ENCODE results near the gene RPS15.
A peak's percentile ranks its signal among the peaks of the same experiment; 100 is the strongest.

The RPS15 gene

DNA sequence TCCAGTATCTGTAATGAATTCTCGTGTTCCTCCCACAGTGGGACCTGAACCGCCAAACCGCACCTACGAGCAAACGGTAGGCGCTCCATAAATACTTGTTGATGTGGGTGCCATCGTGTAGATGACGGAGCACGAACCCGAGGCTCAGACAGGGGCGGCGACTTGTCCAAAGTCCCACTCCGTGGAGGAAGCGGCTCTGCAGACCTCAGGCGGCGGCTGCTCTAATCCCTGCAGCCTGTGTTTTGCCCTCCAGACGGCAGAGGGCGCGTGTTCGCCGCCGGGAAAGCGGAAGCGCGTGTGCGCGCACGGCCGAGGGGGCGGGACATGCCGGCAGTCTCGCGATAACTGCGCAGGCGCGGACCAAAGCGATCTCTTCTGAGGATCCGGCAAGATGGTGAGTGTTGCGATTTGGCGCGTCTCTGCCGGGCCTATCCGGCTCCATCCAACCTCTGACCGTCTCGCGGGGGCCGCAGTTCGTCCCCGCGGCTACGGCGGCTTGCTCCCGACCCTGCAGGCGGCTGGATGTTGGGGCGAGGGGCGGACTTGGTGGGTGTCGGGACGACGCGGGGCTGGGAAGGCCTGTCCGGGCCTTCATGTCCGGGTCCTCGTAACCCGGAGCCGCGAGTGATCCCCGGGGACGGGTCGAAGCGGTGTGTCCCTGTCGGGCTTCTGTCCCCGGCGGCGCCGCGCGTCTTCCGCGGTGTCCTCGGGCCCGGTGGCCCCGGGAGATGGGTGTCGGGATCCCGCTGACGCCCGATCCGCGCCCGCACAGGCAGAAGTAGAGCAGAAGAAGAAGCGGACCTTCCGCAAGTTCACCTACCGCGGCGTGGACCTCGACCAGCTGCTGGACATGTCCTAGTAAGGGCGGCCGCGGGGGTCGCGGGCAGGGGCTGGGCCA is at the start of gene RPS15:
TSS of gene RPS15 (plus strand) at position 362 of the 898 bp plus-strand sequence. CDS start at position 392, 30 bp downstream.
- peak; percentile 98 for DNase-seq (ENCODE audit: low read depth, low spot score)

GRCh38 chr19:1388637-1389026 is 49.6 kb upstream of the RPS15 start:
- DNase-seq (ENCODE audit: low read depth, low spot score) = no peak

DNA sequence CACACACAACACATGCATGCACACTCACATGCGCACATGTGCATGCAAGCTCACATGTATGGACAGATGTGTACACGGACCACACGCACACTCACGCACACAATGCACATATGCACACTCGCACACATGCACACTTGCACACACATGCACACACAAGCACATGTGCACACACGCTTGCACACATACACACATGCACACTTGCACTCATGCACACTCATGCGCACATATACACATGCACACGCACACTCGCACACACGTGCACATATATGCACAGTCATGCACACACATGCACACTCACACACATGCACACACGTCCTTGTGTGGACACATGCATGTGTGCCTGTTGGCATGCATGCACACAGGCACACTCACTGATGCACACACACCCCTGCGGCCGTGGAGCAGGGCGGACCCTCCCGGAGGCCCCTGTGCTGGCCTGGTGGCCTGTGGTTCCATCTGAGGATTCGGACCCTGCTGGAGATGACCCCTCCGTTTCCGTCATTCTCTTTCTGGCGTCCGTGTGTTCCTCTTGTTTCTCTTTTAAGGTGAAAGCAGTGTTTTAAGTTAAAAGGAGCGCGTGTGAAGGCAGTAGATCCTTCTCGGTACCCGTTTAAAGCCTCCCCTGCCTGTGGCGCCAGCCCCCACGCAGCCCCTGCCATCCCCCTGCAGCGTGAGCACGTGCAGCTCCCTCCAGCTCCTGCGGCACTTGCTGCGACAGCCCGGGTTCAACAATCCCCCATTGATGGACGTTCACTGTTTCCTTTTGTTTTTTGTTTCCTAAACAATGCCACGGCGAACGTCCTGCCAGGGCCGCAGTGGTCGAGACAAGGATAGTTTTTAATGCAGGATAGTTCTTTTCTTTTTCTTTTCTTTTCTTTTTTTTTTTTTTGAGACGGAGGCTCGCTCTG is 48.9 kb upstream of the RPS15 start:
- DNase-seq (ENCODE audit: low read depth, low spot score) = no peak

GRCh38 chr19:1390890-1391423 is 47.2 kb upstream of the RPS15 start:
- no peak for DNase-seq (ENCODE audit: low read depth, low spot score)

DNA sequence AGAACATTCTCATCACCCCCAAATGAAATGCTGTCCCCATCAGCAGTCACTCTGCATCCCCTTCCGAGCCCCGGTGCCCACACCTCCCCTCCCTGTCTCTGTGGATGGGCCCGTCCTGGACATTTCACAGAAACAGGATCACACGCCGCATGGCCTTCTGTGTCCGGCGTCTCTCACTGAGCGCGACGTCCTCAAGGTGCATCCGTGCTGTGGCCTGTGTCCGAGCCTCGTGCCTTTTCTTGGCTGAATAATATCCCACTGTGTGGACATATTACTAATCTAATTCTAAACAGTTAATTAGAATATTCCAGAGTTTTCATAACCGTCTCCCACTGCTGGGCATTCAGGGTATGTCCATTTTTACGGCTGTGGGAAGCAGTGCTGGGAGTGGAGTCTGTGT is 45.8 kb upstream of the RPS15 start:
- no peak for DNase-seq (ENCODE audit: low read depth, low spot score)

GRCh38 chr19:1392939-1393530 is 45.2 kb upstream of the RPS15 start:
- DNase-seq (ENCODE audit: low read depth, low spot score) = no peak

- no peak for DNase-seq (ENCODE audit: low read depth, low spot score)
Measured at GRCh38 chr19:1393841-1394240, 44.4 kb upstream of the RPS15 start.

GRCh38 chr19:1394252-1395193 is 43.7 kb upstream of the RPS15 start:
- DNase-seq (ENCODE audit: low read depth, low spot score) = no peak

GRCh38 chr19:1395194-1396018 is 42.8 kb upstream of the RPS15 start:
- DNase-seq (ENCODE audit: low read depth, low spot score) = no peak

- DNase-seq (ENCODE audit: low read depth, low spot score) = no peak
Measured at GRCh38 chr19:1396019-1396767, 42.0 kb upstream of the RPS15 start.

DNA sequence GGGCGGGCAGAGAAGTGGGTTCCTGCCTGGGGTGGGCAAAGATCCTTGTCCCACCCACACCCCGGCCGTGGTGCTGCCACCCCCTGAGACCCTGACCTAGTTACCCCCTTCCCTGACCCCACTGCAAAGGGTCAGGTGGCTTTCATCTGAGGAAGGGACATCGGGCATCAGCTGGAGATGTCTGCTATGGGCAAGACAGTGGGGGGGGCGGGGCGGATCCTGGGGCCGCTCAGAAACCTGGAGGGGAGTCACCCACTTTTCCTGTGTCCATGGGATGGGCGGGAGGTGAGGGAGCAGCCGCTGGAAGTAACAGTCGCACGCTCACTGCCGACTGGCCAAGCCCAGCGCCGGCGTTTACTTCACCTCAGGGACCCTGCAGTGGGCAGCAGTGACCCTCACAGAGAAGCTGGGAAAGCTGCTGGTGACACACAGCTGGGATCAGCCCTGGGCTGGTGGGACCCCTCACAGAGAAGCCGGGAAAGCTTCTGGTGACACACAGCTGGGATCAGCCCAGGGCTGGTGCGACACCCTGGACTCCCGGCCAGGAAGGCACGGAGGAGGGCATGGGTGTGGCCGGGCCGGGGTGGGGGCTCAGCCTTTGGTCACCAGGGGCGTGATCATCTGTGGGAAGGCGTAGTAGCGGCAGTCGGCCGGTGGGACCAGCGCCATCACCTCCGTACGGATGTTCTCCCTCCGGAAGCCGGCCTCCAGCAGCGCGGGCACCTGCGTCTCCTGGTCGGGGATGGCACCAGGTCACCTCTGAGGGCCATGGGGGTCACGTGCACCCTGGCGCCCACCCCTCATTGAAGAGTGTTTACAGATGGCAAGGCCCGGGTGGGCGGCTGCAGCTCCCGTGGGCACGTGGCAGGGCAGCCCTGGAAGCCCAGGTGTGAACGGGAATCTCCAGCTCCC is 41.2 kb upstream of the RPS15 start:
- DNase-seq (ENCODE audit: low read depth, low spot score) = no peak

- no peak for DNase-seq (ENCODE audit: low read depth, low spot score)
Measured at GRCh38 chr19:1397838-1398237, 40.4 kb upstream of the RPS15 start.

GRCh38 chr19:1399079-1399478 is 39.1 kb upstream of the RPS15 start:
- no peak for DNase-seq (ENCODE audit: low read depth, low spot score)

GRCh38 chr19:1399745-1400144 is 38.5 kb upstream of the RPS15 start:
- no peak for DNase-seq (ENCODE audit: low read depth, low spot score)

DNA sequence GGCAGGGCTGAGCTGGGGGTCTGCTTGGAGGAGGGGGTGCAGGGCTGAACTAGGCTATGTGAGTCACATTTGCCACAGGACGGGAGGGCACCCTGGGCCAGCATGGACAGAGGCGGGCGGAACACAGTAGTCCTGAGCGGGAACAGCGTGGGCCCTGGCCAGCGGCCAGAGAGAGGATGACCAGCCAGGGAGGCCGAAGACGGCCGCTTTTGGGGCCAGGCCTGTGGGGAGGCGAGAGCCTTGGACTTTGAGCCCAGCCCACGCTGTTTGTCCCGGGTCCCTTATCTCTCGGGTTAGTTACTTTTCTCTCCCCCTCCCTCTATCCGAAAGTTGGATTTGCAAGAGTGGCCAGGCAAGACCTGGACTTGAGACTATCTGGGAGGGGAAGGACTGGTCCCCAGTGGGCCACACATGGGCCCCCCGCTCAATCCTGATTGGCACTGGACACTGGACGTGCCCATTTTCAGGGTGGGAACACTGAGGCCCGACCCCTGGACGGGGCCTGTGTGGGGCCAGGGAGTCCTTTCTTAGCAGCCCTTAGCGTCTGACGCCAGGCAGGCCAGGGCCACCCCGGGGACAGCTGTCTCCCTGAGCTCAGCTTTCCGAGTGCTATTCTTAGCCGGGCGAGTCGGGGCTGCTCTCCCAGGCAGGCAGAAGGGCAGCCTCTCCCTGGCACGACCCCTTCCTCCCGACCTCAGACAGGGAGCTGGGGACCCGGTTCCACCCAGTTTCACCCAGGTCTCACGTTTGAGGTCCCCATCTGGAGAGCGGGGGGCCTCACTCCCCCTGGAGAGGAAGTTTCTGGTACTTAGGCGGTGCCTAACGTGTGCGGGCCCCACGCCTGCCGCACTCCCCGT is 37.7 kb upstream of the RPS15 start:
- no peak for DNase-seq (ENCODE audit: low read depth, low spot score)

DNA sequence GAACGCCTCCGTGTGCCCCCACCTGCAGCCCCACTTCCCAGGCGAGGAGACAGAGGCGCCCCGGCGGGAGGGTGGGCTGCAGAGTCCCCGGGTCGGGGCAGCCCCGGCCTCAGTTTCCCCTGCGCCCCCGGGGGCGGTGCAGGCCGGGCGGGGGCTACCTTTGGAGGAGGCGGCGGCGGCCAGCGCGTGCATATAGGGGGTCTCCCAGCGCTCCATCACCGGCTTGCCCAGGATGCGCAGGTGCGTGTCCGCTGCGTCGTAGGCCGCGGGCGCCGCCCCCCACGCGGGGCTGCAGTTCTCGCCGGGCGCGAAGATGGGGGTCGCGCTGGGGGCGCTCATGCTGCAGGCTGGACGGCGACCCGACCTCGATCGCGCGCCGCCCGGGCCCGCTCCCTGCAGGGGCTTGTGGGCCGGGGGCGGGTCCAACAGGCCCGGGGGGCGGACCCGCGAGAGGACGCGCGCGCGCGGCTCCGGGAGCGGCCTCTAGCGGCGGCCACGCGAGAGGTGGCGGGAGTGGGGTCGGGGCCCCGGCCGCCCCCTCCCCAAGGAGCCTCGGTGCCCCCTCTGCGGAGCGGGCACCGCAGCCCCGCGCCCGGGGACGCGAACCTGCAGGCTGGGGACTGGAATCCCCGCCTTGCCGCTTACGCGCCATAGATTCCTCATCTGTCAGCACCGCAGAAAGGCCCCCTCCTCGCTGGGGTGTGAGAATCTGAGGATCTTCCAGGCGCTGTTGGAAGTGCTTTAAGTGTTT is 36.9 kb upstream of the RPS15 start, which contains the start of gene GAMT:
TSS of gene GAMT (minus strand) at position 405 of the 751 bp plus-strand sequence. CDS start at position 339, 66 bp downstream.
- no peak for DNase-seq (ENCODE audit: low read depth, low spot score)
